Memory B cell (primary cell): ENCODE results near the gene ZNF845.
A peak's percentile ranks its signal among the peaks of the same experiment; 100 is the strongest.
"Not testable (repeated sequence)": the region's sequence is repeated elsewhere in the genome, so short reads cannot be mapped to it uniquely, and the experiment has no call there.

ENCODE experiments used
- ATAC-seq: fragments of 150-1000 bp; cut with Tn5 transposase; 2 replicates; pipeline ENCODE4 v1.10.0; 2021; ENCODE audit warnings: low read depth, mild to moderate bottlenecking, moderate library complexity
- DNase-seq, 2 donors: peaks; one replicate each; pipeline ENCODE4 v3.0.0; 2022; ENCODE audit warnings: low spot score in 2 of 2
- H3K27ac Mint-ChIP-seq: one replicate; pipeline ENCODE4 v1.8.0; 2022; ENCODE audit warnings: mild to moderate bottlenecking, moderate library complexity, mixed read lengths
- H3K27me3 Mint-ChIP-seq: one replicate; pipeline ENCODE4 v1.8.0; 2022; ENCODE audit warnings: mixed read lengths
- H3K36me3 Mint-ChIP-seq: one replicate; pipeline ENCODE4 v1.8.0; 2022; ENCODE audit warnings: mild to moderate bottlenecking, mixed read lengths
- H3K4me1 Mint-ChIP-seq: one replicate; pipeline ENCODE4 v1.8.0; 2022; ENCODE audit warnings: mixed read lengths
- H3K4me3 Mint-ChIP-seq: one replicate; pipeline ENCODE4 v1.8.0; 2022; ENCODE audit warnings: mild to moderate bottlenecking, moderate library complexity, mixed read lengths
- H3K9me3 Mint-ChIP-seq: one replicate; pipeline ENCODE4 v1.8.0; 2022; ENCODE audit warnings: mixed read lengths

Gene ZNF845

GRCh38 chr19:53333463-53334449 lies at the start of gene ZNF845:
Gene ZNF845, plus strand, starts transcription at chr19:53333749. Its CDS starts 7,559 bp downstream, at chr19:53341308.
- H3K9me3 Mint-ChIP-seq, result peaks cover 6% of the 10 kb centered on the region
- DNase-seq (peak; percentile 98 to 99), ATAC-seq (peak; percentile 95)
- H3K4me3 Mint-ChIP-seq, result peak within 1 kb of the TSS; percentile 91
- H3K27ac Mint-ChIP-seq, result peak within 1 kb of the TSS; percentile 68
- H3K4me1 Mint-ChIP-seq, result peaks cover 13% of the 10 kb centered on the region
- H3K36me3 Mint-ChIP-seq, result peaks cover 17% of the 10 kb centered on the region
- H3K27me3 Mint-ChIP-seq, result peaks cover 2% of the 10 kb centered on the region

- Mint-ChIP-seq H3K27me3 (no peaks in the 10 kb centered on the region), H3K4me1 (no peaks in the 10 kb centered on the region), H3K36me3 (peaks cover 2% of the 10 kb centered on the region), H3K4me3 (no peak overlapping the region), H3K9me3 (peaks cover 2% of the 10 kb centered on the region), H3K27ac (no peak overlapping the region)
- DNase-seq (no peak), ATAC-seq (no peak)
Measured at GRCh38 chr19:53285087-53285486, 48.5 kb upstream of the ZNF845 start.

- Mint-ChIP-seq H3K27me3 (no peaks in the 10 kb centered on the region), H3K36me3 (peaks cover 2% of the 10 kb centered on the region), H3K4me3 (no peak overlapping the region), H3K27ac (no peak overlapping the region), H3K9me3 (peaks cover 11% of the 10 kb centered on the region), H3K4me1 (no peaks in the 10 kb centered on the region)
- DNase-seq, result no peak
- ATAC-seq, result no peak
Measured at GRCh38 chr19:53290758-53291549, 42.6 kb upstream of the ZNF845 start.

- Mint-ChIP-seq H3K27me3 (no peaks in the 10 kb centered on the region), H3K4me3 (no peak overlapping the region), H3K9me3 (peaks cover 13% of the 10 kb centered on the region), H3K36me3 (no peaks in the 10 kb centered on the region), H3K4me1 (no peaks in the 10 kb centered on the region), H3K27ac (no peak overlapping the region)
- no peak for ATAC-seq
- no peak for DNase-seq
Measured at GRCh38 chr19:53294786-53295441, 38.6 kb upstream of the ZNF845 start.

GRCh38 chr19:53301341-53301740 lies 32.2 kb upstream of the ZNF845 start:
- H3K9me3 Mint-ChIP-seq, ATAC-seq, DNase-seq, H3K4me3 Mint-ChIP-seq, H3K36me3 Mint-ChIP-seq, H3K4me1 Mint-ChIP-seq, H3K27ac Mint-ChIP-seq, H3K27me3 Mint-ChIP-seq: not testable (repeated sequence)

- no peaks in the 10 kb centered on the region for H3K36me3 Mint-ChIP-seq
- H3K4me1 Mint-ChIP-seq, result no peaks in the 10 kb centered on the region
- H3K27ac Mint-ChIP-seq, result no peak overlapping the region
- no peak for DNase-seq
- no peak overlapping the region for H3K4me3 Mint-ChIP-seq
- ATAC-seq, result no peak
- peaks cover 13% of the 10 kb centered on the region for H3K27me3 Mint-ChIP-seq
- peaks cover 6% of the 10 kb centered on the region for H3K9me3 Mint-ChIP-seq
Measured at GRCh38 chr19:53308339-53308811, 25.2 kb upstream of the ZNF845 start.

- Mint-ChIP-seq H3K27me3 (peaks cover 14% of the 10 kb centered on the region), H3K4me3 (no peak overlapping the region), H3K27ac (no peak overlapping the region), H3K9me3 (peaks cover 7% of the 10 kb centered on the region), H3K36me3 (no peaks in the 10 kb centered on the region), H3K4me1 (no peaks in the 10 kb centered on the region)
- DNase-seq (no peak), ATAC-seq (no peak)
Measured at GRCh38 chr19:53311044-53311443, 22.5 kb upstream of the ZNF845 start.

- no peaks in the 10 kb centered on the region for H3K4me1 Mint-ChIP-seq
- peaks cover 10% of the 10 kb centered on the region for H3K9me3 Mint-ChIP-seq
Measured at GRCh38 chr19:53311897-53312296, 21.7 kb upstream of the ZNF845 start.

GRCh38 chr19:53328967-53329366 lies 4.6 kb upstream of the ZNF845 start:
- no peak for ATAC-seq
- H3K27ac Mint-ChIP-seq, result no peak overlapping the region
- peaks cover 2% of the 10 kb centered on the region for H3K4me1 Mint-ChIP-seq
- peaks cover 12% of the 10 kb centered on the region for H3K36me3 Mint-ChIP-seq
- peaks cover 8% of the 10 kb centered on the region for H3K27me3 Mint-ChIP-seq
- H3K9me3 Mint-ChIP-seq, result peaks cover 16% of the 10 kb centered on the region
- H3K4me3 Mint-ChIP-seq, result peak overlapping the region; percentile 72
- no peak for DNase-seq

More at GRCh38 chr19:53311897-53312296, 21.7 kb upstream of the ZNF845 start:
- H3K36me3 Mint-ChIP-seq, result no peaks in the 10 kb centered on the region
- ATAC-seq (no peak), DNase-seq (no peak)
- H3K27me3 Mint-ChIP-seq, result peaks cover 12% of the 10 kb centered on the region
- no peak overlapping the region for H3K27ac Mint-ChIP-seq
- no peak overlapping the region for H3K4me3 Mint-ChIP-seq

GRCh38 chr19:53332484-53332883 lies 1.1 kb upstream of the ZNF845 start:
- Mint-ChIP-seq H3K27ac (no peak overlapping the region), H3K27me3 (peaks cover 2% of the 10 kb centered on the region), H3K4me1 (peaks cover 14% of the 10 kb centered on the region), H3K4me3 (peak overlapping the region; percentile 85), H3K36me3 (peaks cover 11% of the 10 kb centered on the region), H3K9me3 (peaks cover 7% of the 10 kb centered on the region)
- no peak for DNase-seq
- ATAC-seq, result no peak

GRCh38 chr19:53333066-53333462 lies 485 bp upstream of the ZNF845 start:
- Mint-ChIP-seq H3K27me3 (peaks cover 2% of the 10 kb centered on the region), H3K9me3 (peaks cover 3% of the 10 kb centered on the region), H3K4me1 (peaks cover 14% of the 10 kb centered on the region), H3K36me3 (peaks cover 13% of the 10 kb centered on the region), H3K27ac (no peak overlapping the region), H3K4me3 (peak overlapping the region; percentile 91)
- DNase-seq (no peak), ATAC-seq (peak; percentile 12)

GRCh38 chr19:53344403-53344802 lies 10.9 kb downstream of the ZNF845 start:
- not testable (repeated sequence) for H3K27me3 Mint-ChIP-seq, DNase-seq, H3K4me1 Mint-ChIP-seq, ATAC-seq, H3K4me3 Mint-ChIP-seq, H3K27ac Mint-ChIP-seq
- H3K9me3 Mint-ChIP-seq, result peaks cover 13% of the 10 kb centered on the region
- peaks cover 84% of the 10 kb centered on the region for H3K36me3 Mint-ChIP-seq

- Mint-ChIP-seq H3K4me1 (no peaks in the 10 kb centered on the region), H3K36me3 (peaks cover 30% of the 10 kb centered on the region)
- ATAC-seq, result no peak
Measured at GRCh38 chr19:53355739-53356138, 22.2 kb downstream of the ZNF845 start.

More at GRCh38 chr19:53355739-53356138, 22.2 kb downstream of the ZNF845 start:
- Mint-ChIP-seq H3K27ac (no peak overlapping the region), H3K4me3 (no peak overlapping the region), H3K27me3 (no peaks in the 10 kb centered on the region), H3K9me3 (peaks cover 13% of the 10 kb centered on the region)
- no peak for DNase-seq
